Measurements from ENCODE around the gene RPL37. TPM values are rescaled to one million over a fixed set of nuclear protein-coding genes. Genes with fewer than 3 reads are reported as not detected.

Gene RPL37
- 1,041 and 1,280 TPM in 2 replicates for total RNA-seq

GRCh38 chr5:40834849-40835787 is at the start of gene RPL37:
Gene RPL37, minus strand, starts transcription at chr5:40835222. Its CDS starts 37 bp downstream, at chr5:40835185.

GRCh38 chr5:40841068-40841805 is 6.2 kb upstream of the RPL37 start, which contains the start of gene CARD6:
Gene CARD6, plus strand, starts transcription at chr5:40841367. Its CDS starts 16 bp downstream, at chr5:40841383.

GRCh38 chr5:40798012-40798800 is 36.8 kb downstream of the RPL37 start, which contains the start of gene PRKAA1:
Gene PRKAA1, minus strand, starts transcription at chr5:40798374. Its CDS starts 185 bp downstream, at chr5:40798189.

Other genes with a start within 250 kb of the RPL37 start
- 15.0 and 25.0 TPM in 2 replicates for gene PTGER4, start 155.3 kb downstream of the RPL37 start, total RNA-seq
- gene TTC33, start 79.3 kb downstream of the RPL37 start, total RNA-seq: 9.3 and 13.5 TPM in 2 replicates
- 95.1 and 133 TPM in 2 replicates for gene PRKAA1, start 36.8 kb downstream of the RPL37 start, total RNA-seq
- gene CARD6, start 6.1 kb upstream of the RPL37 start, total RNA-seq: 7.4 and 13.0 TPM in 2 replicates
- 1.5 and 36.9 TPM in 2 replicates for gene C7, start 74.3 kb upstream of the RPL37 start, total RNA-seq
- gene MROH2B, start 236.1 kb upstream of the RPL37 start, total RNA-seq: not detected in 2 replicates